Stimulated activated CD8-positive, alpha-beta memory T cell treated with anti-CD3 and anti-CD28 coated beads, Interleukin-4, amount 100 ng/mL, for 1 hour (primary cell): ENCODE data around the gene SASH3.
A peak's percentile ranks its signal among the peaks of the same experiment; 100 is the strongest.

Experiments
- DNase-seq, 2 donors: peaks; one replicate each; pipeline ENCODE4 v3.0.0-alpha.2; 2020; ENCODE audit warnings: low read depth in 2 of 2, low spot score in 1 of 2

SASH3 gene

DNA sequence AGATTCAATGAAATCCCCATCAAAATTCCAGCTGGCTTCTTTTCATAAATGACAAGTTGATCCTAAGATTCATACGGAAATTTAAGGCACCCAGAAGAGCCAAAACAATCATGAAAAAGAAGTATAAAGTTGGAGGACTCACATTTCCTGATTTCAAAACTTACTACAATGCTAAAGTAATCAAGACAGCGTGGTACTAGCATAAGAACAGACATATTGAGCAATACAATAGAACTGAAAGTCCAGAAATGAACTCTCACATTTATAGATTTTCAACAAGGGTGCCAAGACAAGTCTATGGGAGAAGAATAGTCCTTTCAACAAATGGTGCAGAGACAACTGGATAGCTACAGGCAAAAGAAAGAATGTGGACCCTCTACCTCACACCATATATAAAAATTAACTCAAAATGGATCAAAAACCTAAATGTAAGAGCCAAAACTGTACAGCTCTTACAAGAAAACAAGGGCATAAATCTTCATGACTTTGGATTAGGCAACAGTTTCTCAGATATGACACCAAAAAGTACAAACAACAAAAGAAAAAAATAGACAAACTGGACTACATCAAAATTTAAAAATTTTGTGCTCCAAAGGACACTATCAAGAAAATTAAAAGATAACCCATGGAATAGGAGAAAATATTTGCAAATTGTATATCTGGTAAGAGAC lies 28.5 kb downstream of the SASH3 start:
- DNase-seq = no peak

DNA sequence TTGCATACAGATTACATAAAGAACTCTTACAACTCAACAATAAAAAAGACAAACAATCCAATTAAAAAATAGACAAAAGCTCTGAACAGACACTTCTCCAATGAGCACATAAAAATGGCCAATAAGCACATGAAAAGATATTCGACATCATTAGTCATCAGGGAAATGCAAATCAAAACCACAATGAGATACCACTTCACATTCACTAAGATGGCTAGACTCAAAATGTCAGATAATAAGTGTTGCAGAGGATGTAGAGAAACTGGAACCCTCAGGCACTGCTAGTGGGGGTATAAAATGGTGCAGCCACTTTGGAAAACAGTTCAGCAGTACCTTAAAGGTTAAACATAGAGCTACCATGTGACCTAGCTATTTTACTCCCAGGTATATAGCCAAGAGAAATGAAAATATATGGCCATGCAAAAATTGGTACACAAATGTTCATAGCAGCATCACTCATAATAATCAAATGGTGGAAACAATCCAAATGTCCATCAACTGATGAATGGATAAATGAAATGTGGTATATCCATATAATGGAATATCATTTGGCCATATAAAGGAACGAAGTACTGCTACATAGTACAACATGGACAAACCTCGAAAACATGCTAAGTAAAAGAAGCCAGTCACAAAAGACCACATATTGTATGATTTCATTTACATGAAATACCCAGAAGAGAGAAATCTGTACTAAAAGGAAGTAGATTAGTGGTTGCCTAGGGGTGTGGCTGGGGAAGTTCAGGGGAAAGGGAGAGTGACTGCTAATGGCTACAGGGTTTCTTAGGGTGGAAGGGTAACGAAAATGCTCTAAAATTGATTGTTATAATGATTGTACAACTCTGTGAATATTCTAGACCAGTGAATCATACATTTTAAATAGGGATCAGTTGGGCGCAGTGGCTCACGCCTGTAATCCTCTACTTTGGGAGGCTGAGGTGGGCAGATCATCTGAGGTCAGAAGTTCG lies 29.4 kb downstream of the SASH3 start:
- no peak for DNase-seq

DNA sequence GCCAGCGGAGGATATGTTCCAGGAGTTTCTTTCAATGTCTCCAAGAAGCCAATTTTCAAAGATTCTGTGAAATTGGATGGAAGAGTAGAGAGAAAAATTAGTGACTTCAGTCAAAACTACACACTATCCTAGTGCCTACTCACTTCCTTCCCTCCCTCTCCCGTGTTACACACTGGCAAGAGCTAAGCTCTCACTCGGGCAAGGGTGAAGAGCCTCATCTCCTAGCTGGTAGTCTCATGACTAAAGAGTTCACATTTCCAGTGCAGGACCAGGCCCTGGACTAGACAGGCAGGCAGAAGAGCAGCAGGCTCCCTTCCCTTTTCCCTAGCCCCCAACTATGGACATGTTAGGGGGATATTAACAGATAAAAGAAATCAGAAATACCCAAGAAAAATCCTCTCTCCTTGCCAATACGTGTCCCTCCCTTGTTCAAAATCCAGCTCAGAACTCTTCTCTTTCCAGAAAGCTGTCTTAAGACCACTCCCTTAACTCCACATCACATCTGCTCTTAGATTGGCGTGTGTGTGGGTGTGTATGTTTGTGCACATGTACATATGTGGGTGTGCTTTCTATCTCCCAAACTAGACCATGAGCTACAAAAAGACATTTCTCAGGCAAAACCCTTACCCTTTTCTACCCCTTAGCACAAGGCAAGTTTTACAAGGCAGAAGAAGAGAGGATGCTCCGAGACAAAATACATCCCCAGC lies 34.1 kb downstream of the SASH3 start:
- no peak for DNase-seq

DNA sequence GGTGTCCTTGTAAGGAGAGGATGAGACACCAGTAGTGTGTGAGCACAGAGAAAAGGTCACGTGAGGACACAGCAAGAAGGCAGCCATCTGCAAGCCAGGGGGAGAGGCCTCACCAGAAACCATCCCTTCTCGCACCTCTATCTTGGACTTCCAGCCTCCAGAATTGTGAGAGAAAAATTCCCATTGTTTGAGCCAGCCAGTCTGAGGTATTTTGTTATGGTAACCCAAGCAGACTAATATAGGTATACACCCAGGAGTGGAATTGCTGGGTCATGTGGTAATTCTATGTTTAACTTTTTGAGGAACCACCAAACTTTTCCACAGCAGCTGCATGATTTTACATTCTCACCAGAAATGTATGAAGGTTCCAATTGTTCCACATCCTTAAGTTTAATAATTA lies 38.4 kb downstream of the SASH3 start:
- no peak for DNase-seq

DNA sequence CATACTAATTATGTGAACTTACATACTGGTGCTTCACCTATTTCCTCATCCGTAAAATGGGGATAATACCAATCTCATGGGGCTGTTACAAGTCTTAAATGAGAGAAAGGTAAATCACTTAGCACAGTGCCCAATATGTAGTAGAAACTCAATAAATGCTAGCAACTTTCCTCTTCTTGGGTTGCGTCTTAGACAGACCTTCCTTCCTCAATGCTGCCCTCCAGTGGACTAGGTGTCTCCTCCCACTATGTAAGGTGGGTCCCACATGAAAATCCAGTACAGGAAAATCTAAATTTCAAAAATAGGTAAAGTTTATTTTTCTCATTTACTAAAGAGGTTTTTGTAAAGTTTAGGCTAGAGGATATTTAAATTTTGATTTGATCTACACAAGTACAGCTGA lies 43.4 kb downstream of the SASH3 start:
- DNase-seq = peak in 1 of 2 donors; percentile 25

DNA sequence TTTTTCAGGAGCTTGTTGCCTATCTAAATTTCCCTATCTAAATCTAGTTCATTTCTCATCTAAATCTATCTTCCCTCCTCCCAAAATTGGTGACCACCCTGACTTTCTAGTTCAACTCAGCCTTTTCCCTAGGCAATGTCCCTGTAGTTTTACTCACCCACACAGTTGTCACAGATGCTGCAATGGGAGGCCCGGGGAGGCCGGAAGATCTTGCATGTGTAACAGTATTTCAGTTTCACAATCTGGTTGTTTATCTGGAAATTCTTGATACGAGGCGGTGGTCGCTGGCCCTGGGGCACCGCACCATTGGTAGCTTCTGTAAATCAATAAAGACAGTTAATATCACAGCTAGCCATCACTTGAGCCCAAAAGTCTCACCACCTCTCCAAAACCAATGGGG lies 43.8 kb downstream of the SASH3 start:
- no peak for DNase-seq

DNA sequence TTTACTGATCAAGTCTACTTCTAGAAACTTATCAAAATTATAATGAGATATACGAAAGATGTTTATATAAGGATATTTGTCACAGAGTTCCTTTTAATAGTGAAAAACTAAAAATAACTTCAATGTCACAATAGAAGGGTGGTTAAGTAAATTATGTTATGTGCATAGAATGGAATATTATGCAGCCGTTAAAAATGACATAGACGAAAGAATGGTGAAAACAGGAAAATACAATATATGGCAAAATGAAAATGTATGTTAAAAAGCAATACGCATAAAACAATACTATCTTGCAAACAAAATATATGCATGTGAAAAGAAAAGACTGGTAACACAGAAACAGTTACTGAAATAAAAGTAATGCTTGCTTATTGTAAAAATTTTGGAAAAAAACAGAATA lies 44.9 kb downstream of the SASH3 start:
- no peak for DNase-seq

DNA sequence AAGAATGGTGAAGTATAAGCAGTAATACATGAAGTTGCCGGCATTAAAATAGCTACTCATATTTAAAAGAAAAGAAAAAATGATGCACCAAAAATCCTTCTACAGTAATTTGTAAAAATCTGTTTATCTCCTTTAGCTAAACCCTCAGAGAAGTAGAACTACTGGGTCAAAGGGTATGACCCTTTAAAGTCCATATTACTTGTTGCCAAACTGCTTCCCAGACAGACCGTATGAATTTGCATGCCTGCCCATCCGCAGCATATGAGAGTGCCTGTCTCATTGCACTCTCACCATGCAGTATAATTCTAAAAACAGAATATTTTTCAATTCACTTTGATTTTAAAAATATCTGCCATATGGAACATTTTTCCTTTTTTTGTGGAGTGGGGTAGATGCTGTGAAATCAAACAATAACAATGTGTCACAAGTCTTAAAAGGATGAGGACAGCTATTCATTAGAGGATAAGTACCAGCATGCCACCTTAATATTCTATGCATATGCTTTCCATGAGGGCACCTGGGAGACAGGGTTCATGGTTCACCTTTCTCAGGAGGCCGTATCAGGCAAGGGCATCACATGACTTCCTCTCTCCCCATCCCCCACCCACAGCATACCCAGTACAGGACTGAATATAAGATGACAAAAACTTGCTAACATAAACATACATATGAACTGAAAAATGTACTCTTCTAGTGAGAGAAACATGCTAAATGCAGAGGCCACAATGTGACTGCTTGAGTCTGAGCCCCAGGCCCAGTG lies 46.2 kb downstream of the SASH3 start:
- DNase-seq = no peak

DNA sequence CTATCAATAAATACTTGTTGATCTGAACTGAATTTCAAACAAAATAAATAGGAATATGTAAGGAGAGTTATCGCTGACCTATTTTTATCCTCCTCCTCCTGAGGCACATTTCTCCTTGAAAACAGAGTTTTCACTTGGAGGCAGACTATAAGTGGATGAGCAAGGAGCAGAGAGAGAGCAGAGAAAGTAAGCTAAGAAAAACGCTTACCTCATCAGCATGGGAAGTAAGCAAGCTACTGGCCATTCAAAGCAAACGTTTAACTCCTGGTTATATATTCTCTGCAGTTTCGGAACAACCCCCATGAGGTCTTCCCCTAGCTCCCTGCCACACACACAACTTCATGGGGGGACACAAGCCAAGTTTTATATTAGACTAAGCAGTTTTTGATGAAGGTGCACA lies 50.7 kb downstream of the SASH3 start:
- DNase-seq = no peak

DNA sequence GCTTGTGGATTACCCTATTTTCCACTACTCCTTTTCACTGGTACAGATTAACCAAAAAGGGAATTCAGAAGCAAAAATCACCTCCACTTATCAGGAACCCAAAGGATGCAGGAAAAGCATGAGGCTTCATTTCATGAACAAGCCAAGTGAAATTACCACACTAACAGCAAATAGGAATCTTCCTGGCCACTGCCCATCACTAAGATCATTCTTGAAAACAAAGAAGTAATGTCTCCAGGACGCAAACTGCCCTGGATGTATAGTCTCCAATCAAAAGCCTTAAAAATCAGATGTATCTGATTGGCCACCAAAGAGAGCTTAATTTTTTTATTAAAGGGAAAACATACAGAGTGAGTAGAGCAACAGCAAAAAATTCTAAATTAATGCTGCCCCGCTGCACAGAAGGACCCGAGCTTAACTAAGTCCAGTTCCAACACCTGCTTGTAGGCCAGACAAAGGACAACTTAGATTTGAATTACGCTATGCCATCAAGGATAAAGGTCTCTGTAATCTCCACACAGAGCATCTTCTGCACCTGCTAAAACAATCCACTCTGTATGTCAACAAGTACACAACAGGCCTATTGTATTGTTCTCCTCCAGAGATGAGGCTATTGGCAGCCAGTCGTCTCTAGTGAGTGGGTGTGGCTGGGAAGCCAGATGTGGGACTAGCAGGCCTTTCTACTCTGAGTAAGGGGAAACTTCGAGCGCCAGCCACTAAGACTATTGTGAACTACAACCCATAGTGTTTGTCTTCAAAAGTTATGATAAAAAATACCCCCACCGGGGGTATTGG lies 51.5 kb downstream of the SASH3 start:
- no peak for DNase-seq

DNA sequence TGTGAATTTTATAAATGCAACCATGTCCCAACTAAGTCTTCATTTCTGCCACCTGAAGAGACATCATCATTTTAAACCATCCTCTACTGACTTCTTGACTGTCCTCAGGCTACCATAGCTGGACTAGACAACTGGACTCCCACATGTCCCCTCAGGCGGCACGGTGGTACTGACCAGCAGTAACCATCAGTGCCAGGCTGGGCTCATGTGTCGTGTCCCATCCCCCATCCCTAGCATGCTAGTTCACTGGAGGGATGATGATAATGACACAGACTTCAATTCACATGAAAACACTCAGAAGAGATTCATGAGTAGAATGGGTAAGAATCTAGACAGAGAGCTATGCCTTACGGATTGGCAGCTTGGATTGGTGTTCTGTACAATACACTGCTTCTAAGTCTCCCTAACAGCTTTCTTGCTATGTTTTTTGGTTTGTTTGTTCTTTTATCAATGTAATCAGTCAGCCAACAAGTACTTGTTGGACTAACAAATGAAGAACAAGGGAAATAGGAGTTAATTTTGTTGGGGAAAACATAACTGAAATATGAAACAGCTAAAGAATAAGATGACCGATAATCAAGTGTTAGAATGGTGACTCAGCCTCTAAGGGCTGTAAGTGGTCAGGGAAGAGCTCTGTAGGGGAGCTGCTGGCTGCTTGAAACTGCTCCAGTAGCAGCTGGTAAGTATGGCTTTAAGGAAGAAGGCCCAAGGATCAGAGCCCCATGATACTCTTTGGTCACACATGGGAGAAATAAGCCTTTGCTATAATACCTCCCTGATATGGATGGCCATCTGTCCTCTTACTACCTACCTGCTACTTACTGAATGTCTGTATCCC lies 53.6 kb downstream of the SASH3 start:
- DNase-seq = no peak

DNA sequence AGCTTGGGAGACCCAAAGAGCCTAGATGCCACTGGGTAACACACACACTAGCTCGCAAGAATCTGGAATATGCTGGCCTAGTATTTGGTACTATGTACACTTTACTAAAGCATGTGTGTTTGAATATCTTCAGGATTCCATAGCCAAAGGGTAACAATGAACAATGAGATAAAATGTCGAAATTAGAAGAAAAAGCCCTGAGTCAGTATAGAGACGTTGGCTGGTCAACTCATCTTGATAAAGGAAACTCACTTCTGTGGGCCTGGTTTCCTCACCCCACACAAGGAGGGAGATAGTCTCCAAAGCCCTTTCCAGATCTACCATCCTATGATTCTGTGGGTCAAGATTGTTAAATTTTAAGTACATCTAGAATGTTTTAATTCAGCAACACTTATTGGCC lies 57.1 kb downstream of the SASH3 start:
- DNase-seq = no peak

DNA sequence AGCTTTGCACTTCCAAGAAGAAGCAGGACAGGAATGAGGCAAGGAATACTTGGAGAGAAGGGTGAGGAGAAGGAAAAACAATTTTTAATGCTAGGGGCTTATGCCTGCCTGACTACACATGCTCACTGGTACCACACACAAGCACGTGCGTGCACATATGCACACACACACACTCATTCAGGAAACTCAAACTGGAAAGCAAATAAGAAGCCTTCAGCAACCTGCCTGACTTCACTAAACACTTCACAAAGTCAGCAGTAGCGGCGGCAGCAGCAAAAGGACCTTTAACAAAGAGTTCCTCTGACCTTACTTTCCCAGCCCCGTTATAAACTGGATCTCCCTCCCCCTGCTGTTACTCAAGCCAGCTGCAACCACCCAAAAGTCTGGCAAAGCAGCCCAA lies 60.6 kb downstream of the SASH3 start:
- no peak for DNase-seq

DNA sequence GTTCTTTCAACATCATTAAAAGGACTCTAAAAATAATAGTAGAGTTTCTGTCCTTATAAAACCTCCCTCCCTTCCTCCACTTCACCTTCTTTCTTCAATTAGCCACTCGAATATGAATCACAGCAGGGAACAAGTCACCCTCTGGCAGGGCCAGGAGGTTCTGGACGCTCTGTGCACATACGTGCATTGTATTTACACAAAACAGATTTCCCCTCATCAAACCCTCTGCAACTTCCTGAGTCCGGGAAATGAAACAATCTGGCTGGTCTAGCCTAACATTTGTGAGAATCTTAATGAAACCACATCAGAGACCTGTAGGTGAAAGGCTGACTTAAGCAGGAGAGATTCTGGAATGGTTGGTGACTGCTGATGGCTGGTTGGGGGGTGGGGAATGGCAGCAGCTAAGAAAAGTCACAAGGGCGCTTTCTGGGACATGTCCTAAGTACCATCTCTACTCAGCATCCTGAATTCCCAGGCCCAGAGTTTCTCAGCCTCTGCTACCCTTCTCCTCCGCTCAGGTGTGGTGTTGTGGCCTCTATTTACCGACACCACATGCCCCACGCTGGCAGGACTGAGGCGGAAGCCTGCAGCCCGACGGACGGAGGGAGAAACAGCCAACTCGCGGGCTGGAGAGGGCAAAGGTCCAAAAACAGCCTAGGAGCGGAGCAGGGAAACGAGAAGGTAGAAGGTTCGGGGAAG lies 62.9 kb downstream of the SASH3 start:
- no peak for DNase-seq

DNA sequence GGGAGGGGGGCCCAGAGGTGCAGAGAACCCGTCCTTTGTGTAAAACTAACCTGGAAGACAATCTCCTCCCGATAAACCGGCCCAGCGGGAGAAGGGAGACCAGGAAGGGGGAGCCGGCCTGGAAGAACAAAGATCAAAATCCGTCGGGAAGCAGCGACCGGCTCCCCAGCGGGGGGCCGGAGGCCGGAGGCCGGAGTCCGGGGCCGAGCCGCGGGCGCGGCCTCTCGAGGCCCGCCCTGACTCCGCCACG lies 63.4 kb downstream of the SASH3 start:
- no peak for DNase-seq

DNA sequence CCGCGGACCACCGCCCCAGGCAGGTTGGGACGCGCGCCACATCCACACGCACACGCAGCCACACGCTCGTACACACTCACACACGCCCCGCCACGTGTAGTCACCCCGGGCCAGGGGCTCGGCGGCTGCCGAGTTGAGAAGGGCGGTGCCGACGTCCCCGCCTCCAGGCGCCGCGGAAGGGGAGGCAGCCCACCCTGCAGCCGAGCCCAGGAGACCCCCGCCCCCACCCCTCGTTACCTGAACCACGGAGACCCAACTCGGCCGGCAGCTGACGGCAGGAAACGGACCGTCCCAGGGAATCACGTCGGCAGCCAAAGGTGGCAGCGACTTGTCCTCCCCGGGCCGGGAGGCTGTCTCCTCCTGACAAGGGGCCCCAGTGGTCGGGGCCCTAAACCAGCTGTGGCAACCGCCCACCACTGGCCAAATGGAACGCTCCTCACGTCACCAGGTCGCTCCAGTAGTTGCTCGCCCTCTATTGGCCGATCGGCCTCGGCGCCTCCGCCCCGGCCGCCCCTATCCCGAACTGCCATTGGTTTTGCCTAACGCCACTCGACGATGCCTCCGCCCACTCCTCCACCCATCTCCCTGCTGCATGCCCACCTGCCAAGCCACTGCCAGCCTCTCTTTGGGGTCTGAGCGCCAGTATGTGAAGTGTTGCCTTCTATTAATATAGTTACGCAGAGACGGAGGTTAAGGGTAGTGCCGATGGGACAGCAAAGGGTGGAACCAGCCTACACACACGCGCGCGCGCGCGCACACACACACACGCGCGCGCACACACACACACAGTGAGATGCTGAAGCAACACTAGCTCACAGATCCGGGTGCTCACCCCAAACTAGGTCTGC lies 63.9 kb downstream of the SASH3 start, which contains the start of gene ZDHHC9:
TSS of gene ZDHHC9 (minus strand) at position 428 of the 848 bp plus-strand sequence. CDS start 1,941 bp downstream, outside the sequence.
- DNase-seq = peak; percentile 49 to 64
